ENCODE measurements around the gene LRRC61.

Gene LRRC61

DNA sequence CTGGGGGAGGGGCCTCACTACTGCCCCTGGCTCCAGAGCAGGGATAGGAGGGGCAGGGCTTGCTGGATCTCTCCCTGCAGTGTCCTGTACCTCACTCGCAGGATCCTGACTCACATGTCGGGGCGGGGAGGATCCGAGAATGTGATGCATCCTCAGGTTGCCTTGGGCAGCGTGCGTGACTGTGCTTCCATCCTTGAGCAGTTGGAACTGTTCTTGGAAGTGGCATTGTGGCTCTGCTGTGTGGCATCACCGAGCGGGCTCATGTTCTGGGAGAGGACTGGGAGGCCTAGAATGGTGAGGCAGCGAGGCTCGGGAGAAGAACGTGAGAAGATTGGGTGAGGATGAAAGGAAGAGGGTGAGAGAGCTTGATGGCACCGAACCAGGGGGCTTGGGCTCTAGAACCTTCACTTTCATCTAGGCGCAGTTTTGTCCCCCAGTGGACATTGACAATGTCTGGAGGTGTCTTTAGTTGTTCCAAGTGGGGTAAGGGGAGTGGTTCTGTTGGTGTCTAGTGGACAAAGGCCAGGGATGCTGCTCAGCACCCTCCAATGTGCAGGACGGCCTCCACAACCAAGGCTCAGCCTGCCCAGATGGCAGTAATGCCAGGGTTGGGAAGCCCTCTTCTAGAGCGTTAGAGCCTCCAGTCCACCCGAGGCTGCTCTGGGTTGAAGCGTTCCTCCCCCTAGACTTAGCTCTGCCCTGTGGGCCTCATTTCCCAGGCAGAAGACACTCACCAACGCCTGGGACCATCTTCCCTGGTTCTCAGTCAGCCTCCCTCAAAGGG is 9.9 kb downstream of the LRRC61 start:
- no peak for DNase-seq (ENCODE audit: low spot score)

DNA sequence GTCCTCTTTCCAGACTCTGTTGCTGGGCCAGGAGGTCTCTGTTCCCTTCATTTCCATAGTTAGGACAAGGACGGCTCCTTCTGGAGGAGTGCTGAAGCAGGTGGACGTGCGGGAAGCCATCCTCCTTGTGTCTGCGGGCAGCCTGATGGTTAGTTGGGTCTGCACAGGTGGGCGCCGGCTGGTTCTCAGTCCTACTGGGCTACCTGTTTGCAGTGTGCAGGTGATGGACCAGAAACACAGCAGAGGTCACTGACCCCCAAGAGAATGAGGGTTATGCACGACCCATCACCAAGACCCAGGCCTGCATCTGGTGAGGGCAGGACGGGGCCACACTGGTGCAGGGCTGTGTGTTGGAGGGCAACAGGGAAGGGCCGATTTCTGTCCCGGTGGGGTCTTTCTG is 10.5 kb downstream of the LRRC61 start:
- DNase-seq (ENCODE audit: low spot score), result no peak

DNA sequence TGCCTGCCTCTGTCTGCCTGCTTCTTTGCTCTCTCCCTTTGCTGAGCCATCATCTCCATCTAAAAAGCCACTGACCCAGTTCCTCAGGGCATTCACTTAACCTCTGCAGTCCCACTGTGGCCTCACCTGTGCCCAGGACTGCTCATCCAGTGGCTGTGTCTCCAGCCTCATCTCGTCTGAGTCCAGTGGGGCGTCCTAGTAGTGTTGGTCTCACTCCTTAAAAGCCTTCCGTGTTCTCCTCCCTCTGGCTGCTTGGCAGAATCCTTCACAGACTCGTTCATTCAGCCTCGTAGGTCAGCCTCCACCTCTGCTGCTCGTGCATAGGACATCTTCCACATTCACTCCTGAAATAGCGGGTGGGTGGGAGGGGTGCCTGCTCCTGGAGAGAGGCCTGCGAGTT is 11.0 kb downstream of the LRRC61 start:
- no peak for DNase-seq (ENCODE audit: low spot score)

DNA sequence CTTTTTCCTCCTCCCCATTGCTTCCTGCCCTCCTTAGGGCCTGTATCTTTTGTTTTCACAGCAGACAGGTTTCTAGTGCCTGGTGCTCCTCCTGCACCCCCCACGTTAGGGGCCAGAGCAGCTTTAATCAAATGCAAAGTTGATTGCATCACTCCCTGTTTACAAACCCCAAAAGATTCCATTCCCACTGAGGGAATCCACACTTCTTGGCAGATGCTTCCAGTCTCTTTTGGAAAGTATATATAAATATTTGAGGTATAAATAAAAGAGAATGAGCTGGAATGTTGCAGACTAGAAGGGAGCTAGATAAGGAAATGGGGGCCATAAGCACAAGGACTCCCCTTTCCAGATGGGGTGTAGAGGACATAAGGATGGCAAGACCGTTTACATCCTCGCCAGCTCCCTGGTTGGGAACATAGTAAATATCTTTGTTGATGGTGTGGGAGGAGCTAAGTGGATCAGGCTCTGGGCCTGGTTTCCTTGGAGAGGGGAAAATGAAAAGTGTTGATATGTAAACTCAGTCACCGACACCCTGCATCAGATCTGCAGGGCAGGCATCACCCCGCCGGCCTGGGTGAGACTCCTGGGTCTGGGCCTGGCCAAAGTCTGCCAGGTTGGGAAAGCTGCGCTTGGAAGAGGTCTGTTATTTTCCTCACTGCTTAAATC is 12.1 kb downstream of the LRRC61 start:
- no peak for DNase-seq (ENCODE audit: low spot score)

DNA sequence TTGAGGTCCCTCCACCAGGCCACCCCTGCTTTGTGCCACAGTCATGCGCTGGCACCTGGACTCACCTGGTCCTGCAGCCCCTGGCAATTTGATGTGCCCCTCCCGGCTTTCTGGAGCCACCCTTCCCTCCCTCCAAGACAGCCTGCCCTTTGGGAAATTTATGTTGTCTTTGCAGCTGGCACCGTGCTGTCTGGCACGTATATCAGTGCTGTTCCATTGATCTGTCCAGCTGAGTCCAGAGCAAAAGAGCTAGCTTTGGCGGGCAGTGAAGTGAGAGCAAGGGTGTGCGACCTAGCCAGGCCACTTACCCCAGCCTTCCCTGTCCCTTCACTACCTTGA is 12.6 kb downstream of the LRRC61 start:
- DNase-seq (ENCODE audit: low spot score), result no peak

DNA sequence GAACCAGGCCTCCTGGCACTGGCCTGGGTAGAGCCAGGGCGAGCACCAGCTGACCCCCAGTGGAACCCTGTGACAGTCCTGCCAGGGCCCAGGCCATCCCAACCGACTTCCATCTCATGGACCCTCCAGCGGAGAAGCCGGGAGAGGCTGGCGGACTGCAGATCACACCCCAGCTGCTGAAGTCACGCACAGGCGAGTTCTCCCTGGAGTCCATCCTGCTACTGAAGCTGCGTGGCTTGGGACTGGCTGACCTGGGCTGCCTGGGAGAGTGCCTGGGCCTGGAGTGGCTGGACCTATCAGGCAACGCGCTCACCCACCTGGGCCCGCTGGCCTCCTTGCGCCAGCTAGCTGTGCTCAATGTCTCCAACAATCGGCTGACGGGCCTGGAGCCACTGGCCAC is 13.6 kb downstream of the LRRC61 start:
- no peak for DNase-seq (ENCODE audit: low spot score)

DNA sequence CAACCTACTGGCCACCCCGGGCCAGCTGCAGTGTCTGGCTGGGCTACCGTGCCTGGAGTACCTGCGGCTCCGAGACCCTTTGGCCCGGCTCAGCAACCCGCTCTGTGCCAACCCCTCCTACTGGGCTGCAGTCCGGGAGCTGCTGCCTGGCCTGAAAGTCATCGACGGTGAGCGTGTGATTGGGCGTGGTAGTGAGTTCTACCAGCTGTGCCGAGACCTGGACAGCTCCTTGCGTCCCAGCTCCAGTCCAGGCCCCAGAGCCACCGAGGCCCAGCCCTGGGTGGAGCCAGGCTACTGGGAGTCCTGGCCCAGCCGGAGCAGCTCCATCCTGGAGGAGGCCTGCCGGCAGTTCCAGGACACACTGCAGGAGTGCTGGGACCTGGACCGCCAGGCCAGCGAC is 14.0 kb downstream of the LRRC61 start:
- DNase-seq (ENCODE audit: low spot score), result no peak

DNA sequence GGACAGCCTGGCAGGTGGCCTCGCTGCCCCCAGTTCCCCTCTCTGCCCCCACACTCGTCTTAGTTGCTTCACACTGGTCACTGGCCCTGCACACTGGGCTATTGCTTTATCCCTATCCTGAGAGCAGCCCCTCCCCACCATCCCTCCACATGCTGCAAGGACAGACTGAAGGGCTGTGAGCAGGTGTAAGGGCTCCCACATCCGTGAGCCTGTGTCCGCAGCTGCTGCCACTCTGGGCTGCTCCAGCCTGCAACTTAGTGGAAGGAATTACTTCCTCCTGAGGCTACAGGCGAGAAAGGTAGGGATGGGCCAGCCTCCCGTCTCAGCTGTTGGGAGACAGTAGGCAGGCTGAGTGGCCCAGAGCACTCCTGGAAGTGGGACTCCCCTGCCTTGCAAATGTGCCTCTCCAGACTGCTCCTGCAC is 14.5 kb downstream of the LRRC61 start:
- DNase-seq (ENCODE audit: low spot score), result no peak

DNA sequence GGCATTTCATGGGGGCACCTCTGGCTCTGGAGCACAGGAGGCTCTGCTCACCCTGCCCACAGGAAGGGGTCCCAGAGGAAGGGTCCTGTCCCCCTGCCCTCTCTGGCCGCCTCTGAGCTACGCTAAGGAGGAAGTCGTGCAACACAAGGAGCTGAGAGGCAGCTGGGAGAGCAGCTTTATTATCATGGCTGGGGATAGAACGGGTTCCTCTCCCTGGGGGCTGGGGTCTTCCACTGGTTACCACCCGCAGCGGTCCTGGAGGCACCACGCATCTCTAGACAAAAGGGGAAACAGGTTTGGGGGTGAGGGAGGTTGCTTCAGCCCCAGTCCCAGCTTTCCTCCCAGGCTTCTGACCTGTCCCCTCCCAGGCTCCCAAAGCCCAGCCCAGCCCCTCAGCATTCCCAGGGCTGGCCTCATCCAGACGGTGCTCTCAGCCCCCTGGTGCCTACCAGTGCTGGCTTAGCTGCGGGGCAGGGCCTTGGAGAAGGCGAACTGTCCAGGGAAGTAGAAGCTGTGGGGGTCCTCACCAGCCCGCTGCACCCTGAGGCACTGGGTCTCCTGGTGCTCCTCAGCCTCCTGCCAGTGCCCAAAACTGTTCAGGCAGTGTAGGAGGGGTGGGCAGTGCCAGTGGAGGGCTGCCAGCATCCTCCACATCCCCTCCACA is 15.1 kb downstream of the LRRC61 start:
- DNase-seq (ENCODE audit: low spot score), result no peak

DNA sequence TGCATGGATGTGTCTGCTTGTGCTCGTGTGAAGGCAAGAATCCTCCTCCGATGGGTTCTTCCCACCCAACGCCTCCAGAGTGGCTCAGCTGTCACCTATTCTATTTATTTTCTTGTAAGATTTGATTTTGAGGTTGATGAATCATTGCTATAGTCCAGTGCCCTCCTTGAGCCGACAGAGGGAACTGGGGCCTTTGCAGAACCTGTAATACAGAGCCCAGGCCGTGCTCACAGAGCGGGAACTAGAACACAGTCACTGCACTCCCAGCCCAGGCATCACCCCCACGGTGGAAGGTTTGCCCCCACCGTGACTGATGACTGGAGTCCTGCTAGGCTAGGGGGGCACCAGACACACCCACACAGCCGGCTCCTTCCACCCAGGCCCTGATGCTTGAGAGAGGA is 16.3 kb downstream of the LRRC61 start:
- no peak for DNase-seq (ENCODE audit: low spot score)

DNA sequence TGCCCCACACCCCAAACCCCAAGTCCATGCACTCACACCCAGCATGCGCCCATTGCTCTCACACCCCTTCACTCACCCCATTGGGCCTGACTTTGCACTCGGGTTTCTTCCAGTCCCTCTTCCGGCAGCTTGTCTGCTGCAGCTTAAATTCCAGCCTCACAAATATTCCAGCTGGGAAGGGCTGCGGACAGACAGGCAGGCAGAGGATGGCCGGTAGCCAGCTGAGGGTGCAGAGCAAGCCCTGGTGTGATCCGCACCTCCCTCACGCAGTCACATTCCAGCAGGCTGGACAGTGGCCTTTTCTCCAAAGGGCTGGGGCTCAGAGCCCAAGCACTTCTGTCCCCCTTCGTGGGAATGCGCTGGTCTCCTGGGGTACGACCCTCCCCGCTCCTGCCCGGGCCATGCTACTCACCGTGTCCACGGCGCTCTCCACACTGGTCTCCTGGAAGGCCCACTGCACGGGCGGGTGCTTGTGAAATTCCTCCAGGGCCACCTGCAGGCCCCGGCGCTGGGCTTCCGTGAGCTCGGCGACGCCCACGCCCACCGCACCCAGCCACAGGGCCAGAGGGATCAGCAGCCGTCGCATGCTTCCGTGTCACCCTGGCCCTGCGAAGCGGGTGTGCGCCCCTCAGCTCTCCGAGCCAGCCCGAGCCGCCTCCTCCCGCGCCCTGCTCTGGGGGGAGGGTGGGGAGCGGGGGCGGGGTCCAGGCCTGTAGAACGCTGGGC is 17.0 kb downstream of the LRRC61 start:
- DNase-seq (ENCODE audit: low spot score), result no peak

DNA sequence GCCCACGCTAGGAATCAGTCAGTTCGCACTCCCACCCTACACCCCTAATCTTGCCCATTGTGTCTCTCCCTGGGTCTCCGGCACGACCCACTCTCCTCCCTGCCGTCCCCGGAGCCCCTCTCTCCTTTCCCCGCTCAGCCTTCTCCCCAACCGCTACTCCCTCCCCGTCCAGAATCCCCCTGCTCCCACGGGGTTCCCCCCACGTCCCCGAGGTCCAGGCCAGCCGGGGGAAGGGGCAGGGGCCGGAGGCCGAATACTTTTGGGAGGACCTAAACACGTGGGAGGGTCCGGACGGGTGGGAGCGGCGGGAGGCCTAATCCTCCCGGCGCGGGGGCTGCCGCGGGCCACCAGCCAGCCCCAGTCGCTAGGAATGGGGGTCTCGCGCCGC is 17.7 kb downstream of the LRRC61 start:
- no peak for DNase-seq (ENCODE audit: low spot score)

DNA sequence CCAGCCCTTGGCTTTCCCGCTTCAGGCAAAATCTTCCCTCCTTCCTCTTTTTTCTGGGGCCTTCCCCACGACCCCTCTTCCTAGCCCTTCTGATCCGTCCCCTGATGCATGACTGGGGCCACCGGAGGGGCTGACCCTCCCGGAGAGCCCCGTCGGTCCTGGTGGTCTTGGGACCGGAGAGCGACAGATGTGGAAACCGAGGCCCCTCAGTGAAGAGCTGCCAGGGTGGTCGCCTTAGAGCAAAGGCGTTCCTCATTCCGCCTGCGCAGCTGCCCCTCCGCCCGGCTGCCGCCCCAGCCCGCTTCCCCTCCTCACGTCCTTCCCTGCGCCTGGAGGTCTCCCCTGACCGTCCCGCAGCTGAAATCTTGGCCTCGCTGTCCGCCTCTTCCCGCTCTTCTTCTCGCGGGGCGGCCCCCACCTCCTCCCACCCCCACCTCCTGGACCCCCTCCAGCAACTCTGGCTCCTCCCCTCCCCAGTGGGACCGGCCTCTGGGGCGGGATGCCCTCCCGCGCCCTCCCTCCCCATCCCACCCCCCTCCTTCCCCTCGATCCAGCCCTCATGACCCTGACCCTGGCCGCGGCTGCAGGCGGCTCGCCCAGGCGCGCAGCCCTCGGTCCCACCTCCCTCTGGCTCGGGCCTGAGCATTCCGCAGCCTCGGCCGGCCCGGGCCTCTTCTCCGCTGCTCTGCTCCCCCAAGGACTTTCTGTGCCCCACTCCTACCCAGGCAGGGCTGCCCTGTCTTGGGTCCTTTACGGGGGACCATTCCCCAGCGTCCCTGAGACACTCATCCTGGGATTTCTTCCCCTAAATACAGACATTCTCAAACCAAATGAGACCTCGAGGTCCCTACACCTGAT is 18.3 kb downstream of the LRRC61 start, which contains the start of gene RARRES2:
Gene RARRES2, minus strand, starts transcription at position 367 of the 858 bp plus-strand sequence. CDS start 1,020 bp downstream, outside the sequence.
- DNase-seq (ENCODE audit: low spot score), result no peak

DNA sequence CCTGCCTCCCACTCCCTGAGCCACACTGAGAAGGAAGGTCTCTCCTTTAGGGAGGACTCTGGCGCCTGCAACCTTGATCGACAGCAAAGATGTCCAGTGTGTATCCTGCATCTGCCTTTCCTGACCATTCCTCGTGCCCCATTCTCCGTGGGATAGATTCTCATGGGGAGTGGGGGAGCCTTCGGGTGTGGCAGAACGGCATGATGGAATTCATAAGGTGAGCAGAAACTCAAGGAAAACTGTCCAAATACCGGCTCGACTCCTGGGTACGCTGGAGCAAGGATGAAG is 18.9 kb downstream of the LRRC61 start:
- no peak for DNase-seq (ENCODE audit: low spot score)

DNA sequence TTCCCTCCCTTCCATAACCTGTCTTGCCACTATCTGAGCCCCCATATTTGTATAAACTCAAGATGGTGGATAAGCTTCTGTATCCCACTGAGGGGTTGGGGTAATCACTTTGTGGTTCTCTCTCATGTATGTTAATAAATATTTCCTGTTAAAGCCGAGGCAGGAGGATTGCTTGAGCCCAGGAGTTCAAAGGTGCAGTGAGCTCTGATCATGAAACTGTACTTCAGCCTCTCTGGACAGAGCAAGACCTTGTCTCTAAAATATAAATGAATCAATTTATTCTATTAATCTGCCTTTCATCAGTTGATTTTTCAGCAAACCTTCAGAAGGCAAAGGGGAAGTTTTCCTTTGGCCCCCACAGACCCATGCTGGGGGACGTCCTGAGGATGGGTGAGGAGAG is 20.1 kb downstream of the LRRC61 start:
- DNase-seq (ENCODE audit: low spot score), result no peak

DNA sequence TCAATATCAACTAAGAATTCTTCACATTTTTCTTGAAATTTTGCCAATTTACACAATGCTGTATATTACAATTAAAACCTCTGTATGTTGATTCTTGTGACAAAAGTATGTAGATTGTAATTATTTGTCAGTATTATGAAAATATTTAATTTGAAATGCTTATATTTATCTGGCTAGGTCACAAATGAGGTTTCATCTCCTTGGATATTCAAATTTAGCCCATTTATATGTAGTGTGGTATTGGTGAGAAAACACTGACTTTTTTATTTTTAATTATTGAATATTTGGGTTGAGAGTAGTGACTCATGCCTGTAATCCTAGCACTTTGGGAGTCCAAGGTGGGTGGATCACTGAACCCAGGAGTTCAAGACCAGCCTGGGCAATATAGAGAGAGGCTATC is 21.1 kb downstream of the LRRC61 start:
- no peak for DNase-seq (ENCODE audit: low spot score)

DNA sequence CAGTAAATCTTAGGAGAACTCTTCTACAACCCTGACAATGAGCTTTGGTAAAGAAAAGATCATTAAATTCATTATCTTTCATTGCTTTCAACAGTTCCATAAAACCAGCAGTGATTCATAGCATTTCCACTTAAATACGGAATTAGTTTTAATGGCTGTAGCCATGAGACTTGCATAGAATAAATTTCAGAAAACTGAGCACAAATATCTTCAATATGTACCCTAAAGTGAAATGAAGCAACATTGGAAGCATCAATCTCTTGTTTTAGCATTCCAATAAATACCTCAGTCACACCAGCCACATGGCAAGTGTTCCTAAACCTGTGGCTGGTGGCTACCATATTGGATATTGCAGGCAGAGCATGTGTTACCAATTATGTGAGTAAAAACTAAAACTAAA is 21.9 kb downstream of the LRRC61 start:
- no peak for DNase-seq (ENCODE audit: low spot score)

DNA sequence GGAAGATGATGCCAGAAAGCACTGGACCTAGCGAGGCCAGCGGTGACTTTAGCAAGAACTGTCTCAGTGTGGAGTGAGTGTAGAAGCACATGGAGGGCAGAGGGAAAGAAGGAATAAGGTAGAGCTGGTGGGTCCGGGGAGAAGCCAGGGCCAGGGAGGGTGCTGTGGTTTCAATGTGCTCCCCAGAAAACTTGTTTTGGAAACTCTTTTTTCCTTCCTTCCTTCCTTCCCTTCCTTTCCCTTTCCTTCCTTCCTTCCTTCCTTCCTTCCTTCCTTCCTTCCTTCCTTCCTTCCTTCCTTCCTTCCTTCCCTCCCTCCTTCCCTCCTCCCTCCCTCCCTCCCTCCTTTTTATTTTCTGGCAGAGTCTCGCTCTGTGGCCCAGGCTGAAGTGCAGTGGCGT is 23.8 kb downstream of the LRRC61 start:
- no peak for DNase-seq (ENCODE audit: low spot score)

DNA sequence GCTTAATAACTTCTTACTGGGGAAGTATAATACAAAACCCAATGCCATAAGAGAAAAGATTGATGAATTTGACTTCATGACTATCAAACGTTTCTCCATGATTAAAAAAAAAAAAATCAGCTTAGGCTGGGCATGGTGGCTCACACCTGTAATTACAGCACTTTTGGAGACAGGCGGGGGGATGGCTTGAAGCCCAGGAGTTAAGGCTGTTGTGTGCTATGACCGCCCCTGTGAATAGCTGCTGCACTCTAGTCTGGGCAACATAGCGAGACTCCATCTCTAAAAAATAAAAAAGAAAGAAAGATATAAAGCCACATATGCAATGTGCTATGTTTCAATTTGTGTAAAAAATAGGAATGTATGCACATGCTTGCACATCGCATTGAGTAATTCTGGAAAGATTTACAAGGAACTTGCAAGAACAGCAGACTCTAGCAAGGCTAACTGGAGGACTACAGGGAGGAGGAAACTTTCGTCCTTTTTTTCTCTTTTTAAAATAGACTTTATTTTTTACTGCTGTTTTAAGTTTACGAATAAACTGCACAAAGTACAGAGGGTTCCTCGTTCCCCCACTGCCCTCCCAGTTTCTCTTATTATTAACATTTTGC is 28.5 kb downstream of the LRRC61 start:
- no peak for DNase-seq (ENCODE audit: low spot score)

DNA sequence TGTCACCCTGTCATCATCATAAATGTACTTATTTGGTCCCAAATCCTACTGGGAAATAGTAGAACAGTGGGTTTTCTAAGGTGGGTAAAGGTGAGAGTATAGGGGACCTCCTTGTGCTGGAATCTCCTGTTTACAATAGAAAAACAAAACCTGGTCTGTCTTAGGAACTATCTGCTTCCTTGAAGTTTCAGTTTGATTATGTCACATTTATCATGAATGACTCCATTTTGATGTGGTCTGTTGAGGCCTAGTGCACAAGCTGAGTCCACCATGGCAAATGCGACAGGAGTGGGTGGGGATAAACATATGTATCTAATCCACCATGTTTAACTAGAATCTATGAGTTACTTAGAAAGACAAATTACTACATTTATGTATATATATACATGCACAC is 32.5 kb downstream of the LRRC61 start:
- DNase-seq (ENCODE audit: low spot score), result no peak

DNA sequence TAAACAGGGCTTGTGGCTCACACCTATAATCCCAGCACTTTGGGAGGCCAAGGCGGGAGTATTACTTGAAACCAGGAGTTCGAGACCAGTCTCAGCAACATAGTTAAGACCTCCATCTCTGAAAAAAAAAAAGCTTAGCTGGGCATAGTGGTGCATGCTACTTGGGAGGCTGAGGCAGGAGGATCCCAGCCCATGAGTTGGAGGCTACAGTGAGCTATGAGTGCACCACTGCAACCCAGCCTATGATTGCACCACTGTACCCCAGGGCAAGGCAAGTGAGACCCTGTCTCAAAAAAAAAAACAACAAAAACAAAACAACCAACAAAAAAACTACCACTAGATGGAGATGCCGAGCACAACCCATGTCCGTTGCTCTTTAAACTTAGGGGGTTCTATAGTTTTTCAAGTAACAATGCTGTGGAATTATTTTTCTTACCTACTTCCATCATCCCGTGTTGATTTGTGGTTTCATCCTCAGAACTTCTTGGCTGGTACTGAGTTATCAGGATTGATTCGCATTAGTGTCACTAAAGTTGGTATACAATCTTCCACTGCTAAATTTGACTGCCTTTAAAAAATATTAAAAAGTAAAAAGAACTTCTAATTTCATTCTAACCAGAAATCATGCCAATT is 33.2 kb downstream of the LRRC61 start:
- peak; percentile 36 for DNase-seq (ENCODE audit: low spot score)

Data from kidney capillary endothelial cell (primary cell).